ENCODE data around the gene TMEM250.

DNA sequence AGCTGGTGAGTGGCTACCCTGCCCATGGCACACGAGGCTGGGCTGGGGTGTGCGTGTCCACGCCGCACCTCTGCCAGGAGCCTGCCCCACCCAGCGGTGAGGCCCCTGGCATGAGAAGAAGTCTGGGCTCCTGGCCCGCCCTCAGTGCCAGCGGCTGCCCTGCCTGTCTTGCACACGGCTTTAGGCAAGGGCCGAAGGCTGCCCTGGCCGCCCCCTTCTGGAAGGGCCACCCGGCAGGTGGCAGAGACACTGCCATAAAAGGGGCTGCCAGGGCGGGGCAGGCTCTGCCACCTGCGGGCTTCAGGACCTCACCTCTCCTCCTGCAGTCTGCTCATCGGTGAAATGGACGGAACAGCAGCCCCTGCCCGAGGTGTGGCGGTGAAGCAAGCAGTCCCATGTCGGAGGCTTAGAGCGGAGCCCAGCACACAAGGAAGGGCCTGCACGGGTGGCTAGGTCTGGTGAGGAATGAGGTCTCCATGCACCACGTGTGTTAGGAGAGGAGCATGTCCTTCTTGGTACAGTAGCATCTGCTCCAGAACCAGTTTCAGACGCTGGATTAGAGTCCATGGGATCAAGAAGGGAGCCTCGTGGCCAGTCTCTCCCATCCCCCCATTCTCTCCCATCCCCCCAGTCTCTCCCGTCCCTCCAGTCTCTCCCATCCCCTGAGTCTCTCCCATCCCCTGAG lies 34.8 kb upstream of the TMEM250 start:
- TF ChIP-seq TAF1 (IDR thresholded peaks at IDR 0.05; ENCODE audit: borderline replicate concordance, low read depth, low read length) (no peak), POLR2AphosphoS5 (IDR thresholded peaks at IDR 0.05; ENCODE audit: low read depth, low read length) (no peak), POLR2A (IDR thresholded peaks at IDR 0.05; ENCODE audit: low read depth, low read length) (no peak)

Measured in GM12892 (cell line).